Stimulated activated CD4-positive, alpha-beta T cell treated with anti-CD3 and anti-CD28 coated beads, Interleukin-12 subunit alpha, Interleukin-12 subunit beta, amount 100 ng/mL, for 48 hours (primary cell): ENCODE results near the gene NSUN5.
"Not testable (repeated sequence)": the region's sequence is repeated elsewhere in the genome, so short reads cannot be mapped to it uniquely, and the experiment has no call there.

Experiments
- DNase-seq, 3 donors: peaks; one replicate each; pipeline ENCODE4 v3.0.0-alpha.2; 2020; ENCODE audit warnings: low read depth in 2 of 3, low spot score in 1 of 3

Gene NSUN5

DNA sequence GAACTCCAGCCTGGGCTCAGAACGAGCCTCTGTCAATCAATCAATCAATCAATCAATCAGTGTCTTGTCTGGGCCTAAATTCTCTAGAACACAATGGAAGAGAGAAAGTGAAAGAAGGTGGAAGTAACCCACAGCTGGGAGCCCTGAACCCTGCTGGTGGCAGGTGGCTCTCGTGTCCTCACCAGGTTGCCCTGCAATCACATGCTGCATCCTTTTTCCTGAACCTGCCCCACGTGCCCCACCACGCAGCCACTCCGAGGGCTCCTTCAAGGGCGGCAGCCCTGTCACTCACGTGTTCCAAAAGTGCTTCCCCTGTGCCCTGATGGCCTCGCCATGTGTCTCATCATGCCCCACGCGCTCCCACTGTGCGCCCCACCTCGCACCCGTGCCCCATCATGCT lies 18.8 kb upstream of the NSUN5 start:
- not testable (repeated sequence) for DNase-seq

DNA sequence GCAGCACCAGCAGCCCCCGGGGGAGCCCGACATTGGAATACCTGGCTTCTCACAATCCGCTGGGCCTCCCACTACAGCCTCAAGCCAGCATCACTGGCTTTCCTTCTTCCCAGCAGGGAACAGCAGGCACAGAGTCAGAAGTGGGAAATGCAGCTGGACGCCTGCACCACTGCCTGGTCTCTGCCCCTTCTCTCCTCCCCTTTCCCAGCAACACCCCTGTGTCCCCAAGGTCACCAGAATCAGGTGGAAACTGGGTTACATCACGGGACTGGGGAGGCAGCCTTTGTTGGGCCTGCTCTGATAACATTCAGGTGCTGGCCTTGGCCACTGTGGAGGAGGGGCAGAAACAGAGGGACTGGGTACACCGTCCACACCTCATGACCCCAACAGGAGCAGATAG lies 16.8 kb upstream of the NSUN5 start:
- DNase-seq, result not testable (repeated sequence)

DNA sequence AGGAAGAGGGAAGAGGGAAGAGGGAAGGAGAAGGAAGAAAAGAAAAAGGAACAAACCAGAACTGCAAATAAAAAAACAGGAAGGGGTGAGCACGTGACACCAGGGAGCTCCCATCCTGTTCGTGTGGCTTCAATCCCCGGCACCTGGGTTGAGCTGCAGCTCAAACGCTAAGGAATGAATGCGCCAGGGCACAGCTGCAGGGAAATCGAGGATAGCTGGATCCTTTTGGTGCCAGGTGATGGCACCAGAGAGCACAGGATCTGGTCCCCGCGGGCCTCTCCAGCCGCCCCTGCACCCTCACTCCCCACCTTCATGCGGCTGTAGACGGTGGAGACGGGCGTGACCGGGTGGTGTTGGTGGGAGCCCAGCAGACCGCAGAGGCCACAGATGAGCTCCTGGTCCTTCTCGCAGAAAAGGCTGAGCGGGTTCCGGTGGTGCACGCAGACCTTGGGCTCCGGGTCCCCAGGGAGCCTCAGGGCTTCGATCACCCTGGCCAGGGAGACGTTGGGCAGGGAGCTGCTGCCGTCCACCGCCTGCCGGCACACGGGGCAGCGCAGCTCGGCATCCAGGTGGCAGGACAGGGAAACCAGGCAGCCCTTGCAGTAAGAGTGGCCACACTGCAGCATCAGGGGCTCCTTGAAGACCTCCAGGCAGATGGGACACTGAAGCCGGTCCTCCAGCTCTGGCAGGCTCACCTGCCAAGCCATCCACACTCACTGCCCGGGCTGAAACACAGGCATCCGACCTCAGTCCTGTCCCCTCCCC lies 15.6 kb upstream of the NSUN5 start:
- peak; percentile 14 to 40 (median 32) for DNase-seq

DNA sequence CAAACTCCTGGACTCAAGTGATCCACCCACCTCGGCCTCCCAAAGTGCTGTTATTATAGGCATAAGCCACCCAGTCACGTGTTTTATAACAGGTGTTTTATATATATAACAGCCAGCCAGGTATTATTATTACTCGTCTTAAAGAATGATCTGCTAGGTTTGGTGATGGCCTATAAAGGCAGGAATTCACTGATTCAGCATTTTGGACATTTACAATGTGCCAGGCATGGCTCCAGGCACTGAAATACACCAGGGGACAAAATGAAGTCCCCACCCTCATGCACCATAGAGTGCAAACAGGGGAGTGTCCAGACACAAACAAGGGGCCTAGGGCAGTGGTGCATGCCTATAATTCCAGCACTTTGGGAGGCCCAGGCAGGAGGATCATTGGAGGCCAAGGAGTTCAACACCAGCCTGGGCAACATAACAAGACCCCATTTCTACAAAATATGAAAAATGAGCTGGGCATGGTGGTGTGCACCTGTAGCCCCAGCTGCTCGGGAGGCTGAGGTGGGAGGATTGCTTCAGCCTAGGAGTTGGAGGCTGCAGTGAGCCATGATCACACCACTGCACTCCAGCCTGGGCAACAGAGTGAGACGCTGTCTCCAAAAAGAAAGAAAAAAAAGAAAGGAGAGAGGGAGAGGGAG lies 14.9 kb upstream of the NSUN5 start:
- not testable (repeated sequence) for DNase-seq

DNA sequence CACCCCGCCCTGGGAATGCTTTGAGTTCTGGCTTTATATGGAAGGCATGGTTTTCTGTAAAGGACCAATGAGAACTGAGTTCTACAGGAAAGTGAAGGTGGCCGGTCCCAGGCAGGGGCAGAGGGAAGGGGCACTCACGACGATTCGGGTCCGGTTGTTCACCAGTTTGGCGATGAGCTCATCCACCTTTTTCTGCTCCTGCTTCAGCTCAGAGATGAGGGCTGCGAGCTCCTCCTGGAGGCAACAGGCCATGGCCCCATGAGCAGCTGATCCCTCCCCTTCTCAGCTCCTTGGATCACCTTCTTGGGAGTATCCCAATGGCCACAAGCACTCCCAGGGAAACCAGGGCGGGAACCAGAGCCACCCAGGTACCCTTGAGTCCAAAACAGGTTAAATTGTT lies 11.4 kb upstream of the NSUN5 start:
- not testable (repeated sequence) for DNase-seq

DNA sequence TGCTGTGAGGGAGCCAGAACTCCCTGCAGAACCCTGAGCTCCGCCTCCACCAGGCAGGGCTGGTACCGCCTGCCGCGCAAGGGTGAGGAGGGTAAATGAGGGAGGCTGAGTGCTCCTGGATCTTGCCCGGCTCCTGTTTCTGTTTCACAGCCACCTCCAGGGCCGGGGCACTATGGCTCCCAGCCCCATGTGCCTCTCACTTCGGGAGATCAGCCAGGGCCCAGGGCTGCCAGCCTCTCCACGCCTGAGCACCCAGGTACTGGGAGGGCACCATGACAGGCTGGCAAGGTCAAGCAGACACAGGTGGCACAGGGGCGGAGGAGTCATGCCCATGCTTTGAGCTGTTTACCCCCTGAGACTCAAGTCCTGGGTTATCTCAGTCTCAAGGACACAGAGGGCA lies 10.9 kb upstream of the NSUN5 start:
- not testable (repeated sequence) for DNase-seq

DNA sequence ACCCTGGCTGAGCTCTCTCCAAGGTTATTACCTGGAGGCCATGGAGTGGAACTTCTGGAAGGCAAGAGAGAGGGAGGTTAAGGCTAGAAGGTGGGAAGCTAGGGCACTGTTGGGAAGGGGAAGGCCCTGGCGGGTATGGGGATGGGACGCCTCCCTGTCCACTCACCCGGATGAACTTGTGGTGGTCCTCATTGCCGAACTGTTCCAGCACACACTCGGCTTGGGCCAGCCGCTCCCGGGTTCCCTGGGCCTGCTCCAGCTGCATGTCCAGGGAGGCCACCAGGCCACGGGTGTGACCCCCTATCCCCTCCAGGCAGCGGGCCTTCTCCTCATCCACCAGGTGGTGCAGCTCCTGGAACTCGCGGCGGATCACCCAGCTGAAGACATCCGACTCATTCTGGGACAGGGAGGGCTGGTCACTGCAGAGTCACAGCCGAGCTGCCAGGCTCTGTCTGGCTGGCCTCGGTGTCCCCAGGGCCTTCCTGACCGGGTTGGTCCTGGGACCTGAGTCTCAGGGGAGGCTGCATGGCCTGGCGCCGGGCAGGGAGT lies 10.1 kb upstream of the NSUN5 start:
- not testable (repeated sequence) for DNase-seq

DNA sequence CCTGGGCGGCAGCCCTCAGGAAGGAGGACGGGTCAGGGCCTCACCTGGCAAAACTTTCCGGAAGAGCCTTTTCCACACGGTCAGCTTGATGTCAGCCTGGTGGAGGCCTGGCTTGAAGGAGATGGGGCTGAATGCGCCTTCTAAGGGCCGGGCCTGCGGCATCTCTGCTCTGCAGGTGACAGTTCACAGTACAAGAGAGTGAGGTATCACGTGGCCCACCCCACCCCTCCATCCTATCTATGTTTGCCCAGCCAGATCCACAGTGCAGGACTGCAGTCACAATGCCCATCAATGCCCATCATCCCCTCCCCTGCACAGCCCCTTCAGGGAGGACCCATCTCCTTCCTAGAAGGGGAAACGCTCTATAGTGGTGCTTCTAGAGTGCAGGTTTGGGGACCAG lies 7.9 kb upstream of the NSUN5 start:
- no peak for DNase-seq

DNA sequence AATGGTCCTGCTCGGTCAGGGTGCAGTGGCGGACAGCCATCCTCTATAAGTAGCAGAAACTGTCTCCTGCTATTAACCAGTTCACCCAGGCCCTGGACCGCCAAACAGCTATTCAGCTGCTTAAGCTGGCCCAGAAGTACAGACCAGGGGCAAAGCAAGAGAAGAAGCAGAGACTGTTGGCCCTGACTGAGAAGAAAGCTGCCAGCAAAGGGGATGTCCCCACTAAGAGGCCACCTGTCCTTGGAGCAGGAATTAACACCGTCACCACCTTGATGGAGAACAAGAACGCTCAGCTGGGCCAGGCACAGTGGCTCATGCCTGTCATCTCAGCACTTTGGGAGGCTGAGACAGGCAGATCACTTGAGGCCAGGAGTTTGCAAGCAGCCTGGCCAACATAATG lies 5.6 kb upstream of the NSUN5 start:
- DNase-seq, result no peak

DNA sequence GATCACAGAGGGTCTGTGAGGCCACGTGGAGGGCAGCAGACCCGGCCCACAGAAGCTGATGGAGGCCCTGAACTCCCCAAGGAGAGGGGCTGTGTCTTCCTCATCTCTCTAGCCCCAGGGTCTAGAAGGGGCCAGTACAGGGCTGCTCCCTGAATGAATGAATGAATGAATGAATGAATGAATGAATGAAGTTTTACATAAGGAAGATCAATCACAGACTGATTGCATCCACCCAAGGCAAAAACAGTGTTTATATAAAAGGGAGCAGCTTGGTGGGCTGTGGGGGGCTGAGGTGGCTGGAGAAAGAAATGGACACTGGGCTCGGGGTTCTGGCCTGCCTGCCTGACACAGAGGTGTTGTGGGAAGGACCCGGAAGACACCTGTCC lies 4.9 kb upstream of the NSUN5 start:
- DNase-seq, result no peak

DNA sequence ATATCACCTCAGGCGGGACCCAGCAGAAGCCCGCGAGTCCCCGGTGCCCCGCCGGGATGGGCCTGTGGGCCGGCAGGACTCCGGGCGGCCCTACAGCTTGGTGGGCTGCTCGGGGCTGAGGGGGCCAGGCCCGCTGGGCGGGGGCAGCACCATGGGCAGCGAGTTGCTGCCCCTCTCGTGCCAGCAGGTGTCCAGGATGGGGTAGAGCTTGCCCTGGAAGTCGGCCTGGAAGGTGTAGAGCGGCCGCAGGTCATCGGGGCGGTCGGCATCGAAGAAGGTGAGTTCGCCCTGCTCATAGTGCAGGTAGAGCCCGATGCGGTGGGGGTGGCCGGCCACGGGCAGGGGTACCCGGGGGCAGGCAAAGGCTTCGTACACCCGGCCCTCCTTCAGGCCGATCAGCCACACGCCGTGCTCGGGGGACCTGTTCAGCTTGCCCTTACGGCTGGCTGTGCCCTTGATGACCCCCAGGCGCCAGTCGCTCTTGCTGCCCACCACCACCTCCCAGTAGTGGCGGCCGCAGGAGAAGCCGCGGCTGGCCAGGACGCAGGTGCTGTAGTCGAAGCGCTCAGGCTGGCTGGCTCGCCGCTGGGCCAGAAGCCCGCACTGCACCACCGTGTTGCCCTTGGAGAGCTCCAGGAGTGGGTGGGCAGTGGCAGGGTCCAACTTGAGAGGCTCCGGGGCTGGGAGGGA lies 4.3 kb upstream of the NSUN5 start:
- DNase-seq, result no peak

DNA sequence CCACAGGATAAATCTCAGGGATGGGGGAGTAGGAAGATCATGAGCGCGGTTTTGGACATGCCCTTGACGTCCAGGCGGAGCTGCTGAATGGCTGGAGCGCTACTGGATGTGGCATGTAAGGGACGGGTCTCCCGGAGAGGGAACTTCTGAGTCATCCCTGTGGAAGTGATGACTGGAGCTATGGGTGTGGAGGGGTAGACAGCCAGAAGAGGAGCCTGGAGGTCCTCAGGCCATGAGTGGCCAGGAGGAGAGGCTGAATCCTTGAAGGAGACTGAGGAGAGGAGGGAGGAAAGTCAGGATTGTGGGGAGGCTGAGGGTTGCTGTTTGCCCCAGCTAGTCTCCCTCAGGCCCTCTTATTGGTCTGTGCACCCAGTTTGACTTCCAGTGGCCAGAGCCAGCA lies 2.8 kb upstream of the NSUN5 start:
- not testable (repeated sequence) for DNase-seq

DNA sequence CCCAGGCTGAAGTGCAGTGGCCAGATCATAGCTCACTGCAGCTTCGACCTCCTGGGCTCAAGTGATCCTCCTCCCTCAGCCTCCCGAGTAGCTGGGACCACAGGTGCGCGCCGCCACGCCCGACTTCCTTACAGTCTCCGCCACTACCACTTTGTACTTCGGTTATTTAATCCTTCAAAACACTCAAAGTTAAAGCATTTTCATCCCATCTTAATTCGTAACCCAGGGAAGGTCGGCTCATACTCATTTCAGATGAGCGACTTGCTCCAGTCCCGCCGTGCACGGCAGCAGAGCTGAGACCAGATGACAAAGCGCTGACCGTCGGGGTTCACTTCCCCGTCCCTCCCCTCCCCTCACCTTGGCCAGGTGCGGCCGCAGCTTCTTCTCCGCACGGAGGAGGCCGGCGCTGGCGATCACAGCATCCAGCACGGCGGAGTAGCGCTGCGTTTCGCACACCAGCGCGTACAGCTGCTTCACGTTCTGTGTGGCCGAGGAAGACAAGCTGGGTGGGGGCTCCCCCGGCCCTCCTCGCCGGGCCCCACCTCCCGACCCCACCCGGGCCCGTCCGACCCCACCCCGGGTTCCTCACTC lies 457 bp downstream of the NSUN5 start:
- no peak for DNase-seq

DNA sequence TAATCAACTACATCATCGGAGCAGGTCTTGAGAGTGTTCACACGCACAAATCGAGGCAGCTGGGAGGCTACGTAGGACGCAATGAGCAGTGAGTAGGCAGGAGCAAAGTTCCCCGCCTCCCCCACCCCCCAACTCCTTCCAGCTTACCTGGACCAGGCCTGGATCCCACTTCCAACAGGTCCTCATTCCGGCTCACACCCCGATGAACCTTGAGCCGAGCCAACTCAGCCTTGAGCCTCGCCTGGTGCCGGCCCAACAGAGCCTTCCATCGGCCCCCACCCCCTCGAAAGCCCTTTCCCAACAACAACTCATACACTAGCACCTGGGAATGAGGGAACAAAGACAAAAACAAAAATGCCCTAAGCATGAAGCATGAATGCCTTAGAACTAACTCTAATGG lies 1.2 kb downstream of the NSUN5 start:
- DNase-seq, result no peak

DNA sequence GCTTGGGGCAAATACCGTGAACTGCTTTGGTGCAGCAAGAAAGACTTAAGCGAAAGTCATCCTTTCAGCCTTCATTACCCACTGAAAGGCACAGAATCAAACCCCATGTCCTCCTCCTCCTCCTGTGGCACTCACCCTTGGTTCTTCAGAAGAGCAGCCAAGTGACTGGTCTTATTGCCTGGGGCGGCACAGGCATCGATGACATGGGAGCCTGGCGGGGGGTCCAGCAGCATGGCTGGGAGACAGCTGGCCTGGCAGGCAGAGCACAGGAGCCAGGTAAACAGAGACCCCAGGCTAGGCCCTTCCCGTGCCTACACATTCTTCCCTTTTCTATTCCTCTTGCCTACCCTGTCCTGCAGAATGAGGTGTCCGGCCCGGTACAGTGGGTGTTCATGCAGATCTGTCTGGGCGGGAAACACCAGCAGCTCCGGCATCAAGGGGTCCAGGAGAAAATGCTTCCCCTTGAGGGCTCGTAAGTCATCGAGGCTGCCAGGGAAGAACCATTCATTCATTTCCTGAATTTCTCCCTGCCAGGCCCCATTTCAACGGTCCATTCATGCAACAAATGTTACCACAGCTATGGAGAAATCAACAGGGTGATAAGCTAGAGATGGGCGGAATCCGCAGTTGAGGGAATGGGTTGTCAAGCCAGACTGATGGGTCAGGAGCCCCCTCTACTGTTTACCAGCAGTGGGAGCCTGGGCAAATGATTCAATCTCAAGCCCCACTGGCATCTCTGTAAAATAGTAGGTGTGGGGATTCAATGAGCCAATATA lies 3.8 kb downstream of the NSUN5 start:
- not testable (repeated sequence) for DNase-seq

DNA sequence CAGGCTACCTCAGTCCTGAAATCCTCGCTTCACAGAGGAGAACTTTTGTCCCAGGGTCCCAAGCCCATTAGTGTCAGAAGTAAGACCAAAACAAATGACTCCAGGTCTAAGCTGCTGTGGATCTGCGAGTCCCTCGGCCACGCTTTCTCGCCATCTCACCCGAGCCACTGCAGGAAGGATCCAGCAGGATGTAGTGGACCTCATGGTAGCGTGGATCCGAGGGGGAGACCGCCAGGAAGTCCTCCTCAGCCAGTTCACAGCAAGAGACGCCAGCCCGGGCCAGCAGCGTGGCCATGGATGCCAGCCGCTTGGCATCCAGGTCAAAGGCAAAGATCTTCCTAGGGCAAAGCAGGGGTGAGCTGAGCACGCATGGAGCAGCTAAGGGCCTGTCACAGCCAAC lies 4.6 kb downstream of the NSUN5 start:
- no peak for DNase-seq

DNA sequence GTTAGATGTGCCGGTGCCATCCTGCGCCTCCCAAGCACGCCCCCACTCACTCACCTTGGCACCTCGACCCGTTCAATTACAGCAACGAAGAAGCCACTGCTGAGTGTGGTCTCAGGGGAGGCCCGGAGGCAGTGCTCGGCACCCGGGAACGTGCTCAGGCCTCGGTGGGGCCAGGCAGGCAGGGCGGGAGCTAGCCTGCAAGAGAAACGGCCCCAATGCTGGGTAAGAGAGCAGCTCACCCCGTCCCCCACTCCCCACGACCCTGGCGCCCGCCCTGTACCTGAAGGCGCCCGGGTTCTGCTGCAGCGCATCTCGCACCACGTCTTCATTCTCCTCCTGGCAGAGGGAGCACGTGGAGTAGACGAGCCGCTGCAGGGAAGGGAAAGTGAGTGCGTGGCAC lies 5.1 kb downstream of the NSUN5 start:
- DNase-seq, result no peak

DNA sequence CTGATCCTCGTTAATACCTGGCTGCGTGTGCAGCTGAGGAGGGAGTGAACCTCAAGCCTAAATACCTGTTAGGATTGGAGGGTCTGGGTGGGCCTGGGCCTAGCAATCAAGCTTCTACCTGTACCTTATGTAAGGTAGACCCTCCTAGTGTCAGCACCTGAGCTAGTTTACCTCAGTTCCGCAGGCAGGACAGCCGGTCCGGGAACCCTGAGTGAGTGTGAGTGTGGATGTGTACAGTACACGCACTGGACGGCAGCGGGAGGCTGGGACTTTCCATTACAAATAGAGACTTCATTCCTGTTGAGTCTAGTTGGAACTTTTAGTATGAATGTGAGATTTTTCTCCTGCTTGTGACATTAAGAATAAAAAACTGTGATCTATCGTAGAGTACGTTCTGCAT lies 5.8 kb downstream of the NSUN5 start:
- not testable (repeated sequence) for DNase-seq

DNA sequence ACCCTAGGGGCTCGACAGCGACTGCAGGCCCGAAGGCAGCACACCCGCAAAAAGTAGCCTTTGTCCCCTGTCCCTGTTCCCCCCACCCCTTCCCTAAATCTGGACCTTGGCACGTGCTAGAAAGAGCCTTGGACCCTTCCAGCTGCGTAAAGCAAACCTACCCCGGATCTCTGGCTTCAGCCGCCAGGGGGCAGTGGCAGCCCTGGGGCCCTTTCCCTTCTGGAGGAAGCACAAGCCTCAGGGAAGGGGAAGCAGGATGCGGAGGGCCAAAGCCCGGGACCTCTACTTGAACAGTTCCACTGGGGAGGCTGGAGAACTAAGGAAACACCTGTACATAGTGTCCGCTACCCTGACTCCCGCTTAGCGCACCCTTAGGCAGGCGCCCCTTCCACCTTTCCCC lies 7.5 kb downstream of the NSUN5 start:
- DNase-seq, result not testable (repeated sequence)

DNA sequence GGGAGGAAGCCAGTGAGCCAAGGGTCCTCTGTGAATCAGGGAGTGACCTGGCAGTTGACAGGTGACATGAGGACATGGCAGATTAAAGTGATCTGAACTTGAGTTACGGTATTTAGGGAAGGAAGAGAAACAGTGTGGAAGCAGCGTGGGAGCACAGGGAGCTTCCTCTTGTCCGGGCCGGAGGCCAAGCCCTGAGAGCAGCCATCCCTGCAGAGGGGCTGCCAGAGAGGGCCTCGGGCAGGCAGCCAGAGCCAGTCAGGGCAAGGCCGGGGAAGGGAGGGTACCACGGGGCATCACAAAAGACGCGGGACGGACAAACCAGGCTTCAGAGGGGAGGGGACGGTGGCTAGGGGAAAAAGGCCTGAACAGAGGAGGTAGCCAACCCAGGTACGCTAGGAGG lies 8.8 kb downstream of the NSUN5 start:
- not testable (repeated sequence) for DNase-seq

DNA sequence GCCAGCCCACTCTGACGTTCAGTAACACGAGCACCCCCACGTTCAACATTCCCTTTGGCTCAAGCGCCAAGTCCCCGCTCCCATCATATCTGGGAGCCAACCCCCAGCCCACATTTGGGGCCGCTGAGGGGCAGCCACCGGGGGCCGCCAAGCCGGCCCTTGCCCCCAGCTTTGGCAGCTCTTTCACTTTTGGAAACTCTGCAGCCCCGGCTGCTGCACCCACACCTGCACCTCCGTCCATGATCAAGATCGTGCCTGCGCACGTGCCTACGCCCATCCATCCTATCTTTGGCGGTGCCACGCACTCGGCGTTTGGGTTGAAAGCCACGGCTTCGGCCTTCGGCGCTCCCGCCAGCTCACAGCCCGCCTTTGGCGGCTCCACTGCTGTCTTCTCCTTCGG lies 10.9 kb downstream of the NSUN5 start:
- DNase-seq, result not testable (repeated sequence)
